B cell (primary cell): ENCODE results near the gene TMEM168. TPM values are rescaled to one million over a fixed set of nuclear protein-coding genes. Genes with fewer than 3 reads are reported as not detected.

Experiments
- ATAC-seq: fragments of 200-7000 bp; cut with Tn5 transposase; one replicate; pipeline ENCODE4 v1.10.0; 2021; ENCODE audit warnings: low read depth, mild to moderate bottlenecking, moderate number of reproducible peaks, moderate library complexity
- CTCF ChIA-PET: fragments of 350-600 bp; sonication (Branson Sonifier 250); formaldehyde crosslinking; loops from one replicate; lab custom pipeline; 2021; ENCODE audit warnings: antibody characterized with exemption, inconsistent platforms; lab: Charles Lee
- POLR2A ChIA-PET: fragments of 350-600 bp; sonication (Branson Sonifier 250); formaldehyde crosslinking; loops from one replicate; lab custom pipeline; 2021; ENCODE audit warnings: antibody characterized with exemption; lab: Charles Lee
- DNase-seq: peaks from one replicate; pipeline ENCODE4 v3.0.0; 2013
- H2AFZ ChIP-seq: 2 replicates; pipeline ENCODE4 v1.6.1; 2012; ENCODE audit warnings: mild to moderate bottlenecking, low read depth, low read length; ENCODE audit not compliant: insufficient read depth, poor library complexity, severe bottlenecking
- H3K27ac ChIP-seq, 2 donors: 1 replicate in 1 of 2; 2 replicates in 1 of 2; pipeline ENCODE4 v1.5.1; 2012 to 2013; ENCODE audit warnings: low read length in 2 of 2, mild to moderate bottlenecking in 2 of 2, moderate library complexity in 1 of 2
- H3K27me3 ChIP-seq, 4 experiments: fragments of 200-600 bp in 1 of 4; sonication (generic) in 1 of 4; replicated peaks in 1 of 4; 1 replicate in 2 of 4; 2 replicates in 2 of 4; pipeline versions ENCODE4 v1.6.1 to v1.7.0; 2013 to 2016; ENCODE audit warnings: low read length in 3 of 4, mild to moderate bottlenecking in 2 of 4, mixed read lengths in 1 of 4, moderate library complexity in 1 of 4; ENCODE audit not compliant: insufficient read depth in 4 of 4, control insufficient read depth in 3 of 4; ENCODE audit errors: control extremely low read depth in 1 of 4
- H3K36me3 ChIP-seq, 2 experiments: replicated peaks in 1 of 2; 1 replicate in 1 of 2; 2 replicates in 1 of 2; pipeline versions ENCODE4 v1.6.1 to v1.7.1; 2013; ENCODE audit warnings: low read length in 1 of 2; ENCODE audit not compliant: insufficient read depth in 2 of 2, control insufficient read depth in 1 of 2; ENCODE audit errors: control extremely low read depth in 1 of 2, extremely low read depth in 1 of 2
- H3K4me1 ChIP-seq, 2 donors: fragments of 200-600 bp in 1 of 2; sonication (generic) in 1 of 2; 1 replicate in 1 of 2; 2 replicates in 1 of 2; pipeline versions ENCODE4 v1.5.1 to v1.6.1; 2013 to 2017; ENCODE audit warnings: low read length in 2 of 2; ENCODE audit not compliant: control insufficient read depth in 2 of 2, insufficient read depth in 2 of 2
- H3K4me2 ChIP-seq: replicated peaks from 2 replicates; pipeline ENCODE3; 2012; ENCODE audit warnings: mild to moderate bottlenecking, low read depth, low read length; ENCODE audit not compliant: poor library complexity, severe bottlenecking
- H3K4me3 ChIP-seq, 5 experiments: fragments of 200-600 bp in 1 of 5; sonication (generic) in 1 of 5; 1 replicate in 3 of 5; 2 replicates in 2 of 5; pipeline versions ENCODE4 v1.5.1 to v1.7.0; 2011 to 2016; ENCODE audit warnings: low read length in 4 of 5, mild to moderate bottlenecking in 4 of 5, low read depth in 2 of 5, control low read depth in 1 of 5, moderate library complexity in 1 of 5; ENCODE audit not compliant: insufficient read depth in 1 of 5; ENCODE audit errors: control extremely low read depth in 1 of 5, extremely low read depth in 1 of 5
- H3K79me2 ChIP-seq: fragments of 200-600 bp; sonication (generic); one replicate; pipeline ENCODE4 v1.6.0; 2016; ENCODE audit warnings: low read length; ENCODE audit not compliant: control insufficient read depth, insufficient read depth
- H3K9ac ChIP-seq: fragments of 200-600 bp; sonication (generic); 2 replicates; pipeline ENCODE4 v1.6.1; 2017; ENCODE audit warnings: mild to moderate bottlenecking, low read length, moderate library complexity
- H3K9me3 ChIP-seq, 3 donors: one replicate each; pipeline versions ENCODE4 v1.6.1 to v1.7.1; 2013; ENCODE audit warnings: low read length in 2 of 3; ENCODE audit not compliant: control insufficient read depth in 2 of 3, insufficient read depth in 1 of 3; ENCODE audit errors: control extremely low read depth in 1 of 3
- H4K20me1 ChIP-seq: 2 replicates; pipeline ENCODE4 v1.6.0; 2012; ENCODE audit warnings: mild to moderate bottlenecking, low read length; ENCODE audit not compliant: insufficient read depth, control insufficient read depth, poor library complexity, severe bottlenecking
- H3K27ac Mint-ChIP-seq: one replicate; pipeline ENCODE4 v1.8.0; 2021; ENCODE audit warnings: mixed read lengths
- H3K27me3 Mint-ChIP-seq: one replicate; pipeline ENCODE4 v1.8.0; 2021; ENCODE audit warnings: mixed read lengths
- H3K4me1 Mint-ChIP-seq: one replicate; pipeline ENCODE4 v1.8.0; 2021; ENCODE audit warnings: mixed read lengths
- H3K4me3 Mint-ChIP-seq: one replicate; pipeline ENCODE4 v1.8.0; 2021; ENCODE audit warnings: mixed read lengths
- H3K9me3 Mint-ChIP-seq: one replicate; pipeline ENCODE4 v1.8.0; 2022; ENCODE audit warnings: mixed read lengths; ENCODE audit not compliant: insufficient read depth
- CTCF ChIP-seq: fragments of 200-600 bp; IDR thresholded peaks from one replicate; pipeline ENCODE4 v1.8.0; 2022; ENCODE audit warnings: antibody characterized with exemption, mild to moderate bottlenecking
- EZH2 ChIP-seq: IDR thresholded peaks from 2 replicates; pipeline ENCODE4 v1.6.1; 2012; ENCODE audit warnings: borderline replicate concordance, low read depth, mild to moderate bottlenecking, moderate library complexity, low read length; ENCODE audit not compliant: insufficient read depth, poor library complexity, severe bottlenecking
- WGBS: methylation state at CpG from one replicate; pipeline ENCODE4 v1.1.5; 2013; ENCODE audit warnings: missing lambda C conversion rate; ENCODE audit not compliant: insufficient coverage; 5-methylcytosine and 5-hydroxymethylcytosine counted together
- intact Hi-C: fragments of 100-400 bp; cut with micrococcal nuclease; formaldehyde crosslinking; loops from one replicate; pipeline ENCODE4 v1.10.0; 2022
- polyA plus RNA-seq: library from polyadenylated mRNA; depleted of rRNA; stranded (reverse); fragments of >200 nt; gene quantifications from 2 replicates; pipeline ENCODE4 v1.2.3, GENCODE V29; 2012
- total RNA-seq, 2 donors: library from RNA; stranded (reverse); fragments of 120-200 nt in 1 of 2; gene quantifications; 1 replicate in 1 of 2; 2 replicates in 1 of 2; pipeline versions ENCODE4 v1.2.3 to v1.2.4, GENCODE V29; 2013 to 2022

Gene TMEM168
- total and polyA plus RNA-seq, 2 donors (not counting 1 experiment from before 2014, with no cell fraction given), result 12.7 to 31.8 TPM

- Mint-ChIP-seq H3K27ac (no peak overlapping the region), H3K4me1 (no peaks in the 10 kb centered on the region), H3K9me3 (peaks cover 6% of the 10 kb centered on the region), H3K4me3 (no peak overlapping the region), H3K27me3 (no peaks in the 10 kb centered on the region)
- no peaks in the 10 kb centered on the region for H4K20me1 ChIP-seq
- no peak overlapping the region for H2AFZ ChIP-seq
- H3K4me3 ChIP-seq, result no peak overlapping the region
- H3K36me3 ChIP-seq, result peaks cover 24 to 29% of the 10 kb centered on the region in 2 experiments
- H3K4me1 ChIP-seq, result no peaks in the 10 kb centered on the region
- H3K4me2 ChIP-seq, result no peak overlapping the region
- ChIA-PET POLR2A (no interaction called here), CTCF (no interaction called here)
- H3K9me3 ChIP-seq, result peaks cover 0 to 20% (median 15%) of the 10 kb centered on the region in 3 donors
- no peak for TF ChIP-seq EZH2
- TF ChIP-seq CTCF, result no peak
- H3K27ac ChIP-seq, result no peak overlapping the region
- DNase-seq (no peak), ATAC-seq (no peak)
- WGBS, result no CpG with 5 or more reads among the region's 1 CpG
- H3K9ac ChIP-seq, result no peak overlapping the region
- H3K27me3 ChIP-seq, result no peaks in the 10 kb centered on the region
- no peaks in the 10 kb centered on the region for H3K79me2 ChIP-seq
- intact Hi-C loops, result no loop called here
Measured at GRCh38 chr7:112828696-112829095, 38.5 kb upstream of the TMEM168 start.

GRCh38 chr7:112821345-112821744 is 31.2 kb upstream of the TMEM168 start:
- DNase-seq, result no peak
- ChIA-PET CTCF (interaction anchor here (1.2 kb wide), 1 partner anchor 16 kb away, joined by 3 read pairs; no protein-coding TSS in a partner anchor), POLR2A (no interaction called here)
- H2AFZ ChIP-seq, result no peak overlapping the region
- no peak overlapping the region for H3K4me2 ChIP-seq
- Mint-ChIP-seq H3K9me3 (peaks cover 1% of the 10 kb centered on the region), H3K27ac (no peak overlapping the region), H3K4me1 (no peaks in the 10 kb centered on the region), H3K27me3 (no peaks in the 10 kb centered on the region), H3K4me3 (no peak overlapping the region)
- H4K20me1 ChIP-seq, result no peaks in the 10 kb centered on the region
- no peaks in the 10 kb centered on the region for H3K79me2 ChIP-seq
- H3K4me3 ChIP-seq, result no peak overlapping the region
- TF ChIP-seq CTCF (no peak), EZH2 (no peak)
- no peak for ATAC-seq
- no peak overlapping the region for H3K9ac ChIP-seq
- H3K4me1 ChIP-seq, result no peaks in the 10 kb centered on the region
- H3K27ac ChIP-seq, result no peak overlapping the region
- H3K9me3 ChIP-seq, result no peaks in the 10 kb centered on the region
- peaks cover 3 to 8% of the 10 kb centered on the region in 2 experiments for H3K36me3 ChIP-seq
- intact Hi-C loops, result no loop called here
- H3K27me3 ChIP-seq, result no peaks in the 10 kb centered on the region
